ENCODE measurements around the gene TSPAN14.
"Not testable (repeated sequence)": the region's sequence is repeated elsewhere in the genome, so short reads cannot be mapped to it uniquely, and the experiment has no call there.

TSPAN14 gene

GRCh38 chr10:80522756-80523363 is 68.8 kb downstream of the TSPAN14 start:
- DNase-seq (ENCODE audit: low read depth in 2 of 2) = no peak

- no peak for DNase-seq (ENCODE audit: low read depth in 2 of 2)
Observed at GRCh38 chr10:80523773-80524172, 69.7 kb downstream of the TSPAN14 start.

- no peak for DNase-seq (ENCODE audit: low read depth in 2 of 2)
Observed at GRCh38 chr10:80524190-80524909, 70.2 kb downstream of the TSPAN14 start.

- no peak for DNase-seq (ENCODE audit: low read depth in 2 of 2)
Observed at GRCh38 chr10:80526218-80526617, 72.1 kb downstream of the TSPAN14 start.

GRCh38 chr10:80526742-80527141 is 72.6 kb downstream of the TSPAN14 start:
- no peak for DNase-seq (ENCODE audit: low read depth in 2 of 2)

GRCh38 chr10:80528185-80528700 is 74.1 kb downstream of the TSPAN14 start:
- no peak for DNase-seq (ENCODE audit: low read depth in 2 of 2)

- DNase-seq (ENCODE audit: low read depth in 2 of 2) = no peak
Observed at GRCh38 chr10:80528901-80529300, 74.8 kb downstream of the TSPAN14 start.

GRCh38 chr10:80529604-80530003 is 75.5 kb downstream of the TSPAN14 start:
- no peak for DNase-seq (ENCODE audit: low read depth in 2 of 2)

- DNase-seq (ENCODE audit: low read depth in 2 of 2) = no peak
Observed at GRCh38 chr10:80530251-80530650, 76.1 kb downstream of the TSPAN14 start.

- no peak for DNase-seq (ENCODE audit: low read depth in 2 of 2)
Observed at GRCh38 chr10:80530816-80531215, 76.7 kb downstream of the TSPAN14 start.

GRCh38 chr10:80532571-80532970 is 78.5 kb downstream of the TSPAN14 start:
- DNase-seq (ENCODE audit: low read depth in 2 of 2) = no peak

- DNase-seq (ENCODE audit: low read depth in 2 of 2) = not testable (repeated sequence)
Observed at GRCh38 chr10:80534059-80534458, 79.9 kb downstream of the TSPAN14 start.

GRCh38 chr10:80534646-80535045 is 80.5 kb downstream of the TSPAN14 start:
- DNase-seq (ENCODE audit: low read depth in 2 of 2) = not testable (repeated sequence)

- no peak for DNase-seq (ENCODE audit: low read depth in 2 of 2)
Observed at GRCh38 chr10:80535671-80536360, 81.7 kb downstream of the TSPAN14 start.

- DNase-seq (ENCODE audit: low read depth in 2 of 2) = no peak
Observed at GRCh38 chr10:80536361-80536835, 82.3 kb downstream of the TSPAN14 start.

GRCh38 chr10:80537086-80537735 is 83.1 kb downstream of the TSPAN14 start:
- DNase-seq (ENCODE audit: low read depth in 2 of 2) = no peak

GRCh38 chr10:80537736-80538480 is 83.8 kb downstream of the TSPAN14 start, which contains the start of gene SH2D4B:
TSS of gene SH2D4B (plus strand) at chr10:80537902. CDS start at chr10:80538332, 430 bp downstream.
- no peak for DNase-seq (ENCODE audit: low read depth in 2 of 2)

GRCh38 chr10:80538481-80539185 is 84.5 kb downstream of the TSPAN14 start:
- DNase-seq (ENCODE audit: low read depth in 2 of 2) = no peak

- DNase-seq (ENCODE audit: low read depth in 2 of 2) = no peak
Observed at GRCh38 chr10:80539421-80540031, 85.4 kb downstream of the TSPAN14 start.

- DNase-seq (ENCODE audit: low read depth in 2 of 2) = no peak
Observed at GRCh38 chr10:80540136-80540535, 86.0 kb downstream of the TSPAN14 start.

Data from fibroblast of skin of left biceps (primary cell).